GM18505 (cell line): ENCODE data around the gene ERC1.
"Not testable (repeated sequence)": the region's sequence is repeated elsewhere in the genome, so short reads cannot be mapped to it uniquely, and the experiment has no call there.

ENCODE experiments used
- ATAC-seq: cut with Tn5 transposase; IDR thresholded peaks from one replicate; pipeline ENCODE4 v1.9.1; 2021; ENCODE audit not compliant: unreplicated experiment
- POLR2A ChIP-seq: IDR thresholded peaks from 4 replicates; pipeline ENCODE4 v1.6.1; 2011; ENCODE audit warnings: borderline replicate concordance; ENCODE audit not compliant: insufficient read depth, insufficient read length; ENCODE audit errors: extremely low read depth

Gene ERC1

GRCh38 chr12:1297639-1298175 is 306.7 kb downstream of the ERC1 start:
- no peak for ATAC-seq
- TF ChIP-seq POLR2A: no peak

GRCh38 chr12:1300460-1300859 is 309.4 kb downstream of the ERC1 start:
- no peak for ATAC-seq
- no peak for TF ChIP-seq POLR2A

GRCh38 chr12:1302201-1302870 is 311.3 kb downstream of the ERC1 start:
- TF ChIP-seq POLR2A: no peak
- no peak for ATAC-seq

GRCh38 chr12:1305063-1305434 is 314.0 kb downstream of the ERC1 start:
- ATAC-seq: no peak
- TF ChIP-seq POLR2A: no peak

GRCh38 chr12:1305791-1306500 is 314.9 kb downstream of the ERC1 start:
- no peak for ATAC-seq
- TF ChIP-seq POLR2A: no peak

GRCh38 chr12:1306817-1307216 is 315.8 kb downstream of the ERC1 start:
- no peak for TF ChIP-seq POLR2A
- ATAC-seq: no peak

GRCh38 chr12:1307796-1308195 is 316.8 kb downstream of the ERC1 start:
- no peak for ATAC-seq
- no peak for TF ChIP-seq POLR2A

GRCh38 chr12:1309613-1310012 is 318.6 kb downstream of the ERC1 start:
- ATAC-seq: no peak
- no peak for TF ChIP-seq POLR2A

- no peak for TF ChIP-seq POLR2A
- ATAC-seq: no peak
These were observed 319.6 kb downstream of the ERC1 start for GRCh38 chr12:1310653-1311052.

- no peak for ATAC-seq
These were observed 320.1 kb downstream of the ERC1 start for GRCh38 chr12:1311145-1311544.

GRCh38 chr12:1313906-1314305 is 322.9 kb downstream of the ERC1 start:
- TF ChIP-seq POLR2A: no peak
- ATAC-seq: no peak

More at GRCh38 chr12:1311145-1311544, 320.1 kb downstream of the ERC1 start:
- no peak for TF ChIP-seq POLR2A

GRCh38 chr12:1314523-1314922 is 323.5 kb downstream of the ERC1 start:
- TF ChIP-seq POLR2A: no peak
- ATAC-seq: no peak

- not testable (repeated sequence) for ATAC-seq
These were observed 326.0 kb downstream of the ERC1 start for GRCh38 chr12:1316991-1317390.

- TF ChIP-seq POLR2A: no peak
- ATAC-seq: no peak
These were observed 327.5 kb downstream of the ERC1 start for GRCh38 chr12:1318327-1319031.
